Heart left ventricle (tissue), 16 donors: ENCODE measurements around the gene SEPTIN7. TPM values are rescaled to one million over a fixed set of nuclear protein-coding genes. Genes with fewer than 3 reads are reported as not detected.

Experiments used
- ATAC-seq, 4 donors: fragments of 200-7000 bp; cut with Tn5 transposase; one replicate each; pipeline ENCODE4 v1.9.1; 2020 to 2022; ENCODE audit warnings: moderate library complexity in 4 of 4, mild to moderate bottlenecking in 3 of 4, moderate number of reproducible peaks in 1 of 4
- DNase-seq, 5 donors: peaks; one replicate each; pipeline ENCODE4 v3.0.0-alpha.2; 2020
- H3K27ac ChIP-seq, 12 donors: fragments of 200-600 bp; sonication (generic) in 4 of 12; one replicate each; pipeline versions ENCODE4 v1.5.0 to v1.8.0; 2016 to 2022; ENCODE audit warnings: mild to moderate bottlenecking in 2 of 12
- H3K27me3 ChIP-seq, 9 donors: fragments of 200-600 bp; sonication (generic) in 2 of 9; one replicate each; pipeline versions ENCODE4 v1.5.1 to v1.8.0; 2016 to 2022; ENCODE audit warnings: mild to moderate bottlenecking in 3 of 9
- H3K36me3 ChIP-seq, 9 donors: fragments of 200-600 bp; sonication (generic) in 2 of 9; one replicate each; pipeline versions ENCODE4 v1.5.0 to v1.8.0; 2018 to 2022; ENCODE audit warnings: mild to moderate bottlenecking in 2 of 9
- H3K4me1 ChIP-seq, 12 donors: fragments of 200-600 bp; sonication (generic) in 4 of 12; one replicate each; pipeline versions ENCODE4 v1.5.0 to v1.8.0; 2016 to 2022; ENCODE audit warnings: mild to moderate bottlenecking in 3 of 12
- H3K4me3 ChIP-seq, 12 donors: fragments of 200-600 bp; sonication (generic) in 4 of 12; one replicate each; pipeline versions ENCODE4 v1.5.0 to v1.8.0; 2017 to 2022; ENCODE audit warnings: mild to moderate bottlenecking in 9 of 12, moderate library complexity in 4 of 12
- H3K9me3 ChIP-seq, 12 donors: fragments of 200-600 bp; sonication (generic) in 4 of 12; one replicate each; pipeline versions ENCODE4 v1.5.0 to v1.8.0; 2016 to 2022; ENCODE audit warnings: mild to moderate bottlenecking in 1 of 12
- POLR2A ChIP-seq, 2 donors: fragments of 450-650 bp; IDR thresholded peaks; one replicate each; pipeline ENCODE4 v1.6.1; 2017; ENCODE audit warnings: antibody characterized with exemption in 2 of 2, mild to moderate bottlenecking in 2 of 2, moderate library complexity in 2 of 2
- WGBS, 4 donors: extraction: QIAGEN DNeasy Blood & Tissue Kit in 2 of 4; methylation state at CpG; one replicate each; pipeline versions ENCODE4 v1.1.5 to v1.1.7; 2013 to 2018; 5-methylcytosine and 5-hydroxymethylcytosine counted together
- intact Hi-C, 10 donors: fragments of 100-400 bp; cut with DNase I; formaldehyde crosslinking; loops; one replicate each; pipeline versions ENCODE4 v1.11.1 to v1.14.2; 2022
- polyA plus RNA-seq, 2 donors: library from polyadenylated mRNA; stranded (reverse); fragments of 200-250 nt; gene quantifications; one replicate each; pipeline ENCODE4 v1.2.3, GENCODE V29; 2013
- total RNA-seq, 9 donors: library from RNA; depleted of rRNA in 2 of 9; stranded (reverse); fragments of >200 nt in 2 of 9; fragmentation: NEBNext Ultra II Directional in 3 of 9; extraction: Animal tissue kit (Norgen Biotek cat#: 25700) in 3 of 9; gene quantifications; one replicate each; pipeline versions ENCODE4 v1.1.0 to v1.2.4, GENCODE V29; 2016 to 2023
- TF ChIP-seq, protein P1 (sequence below), 12 donors: fragments of 200-600 bp; sonication (generic) in 4 of 12; IDR thresholded peaks; one replicate each; pipeline versions ENCODE4 v1.5.0 to v1.8.0; 2018 to 2022; ENCODE audit warnings: antibody characterized with exemption in 12 of 12, mild to moderate bottlenecking in 5 of 12
- donor health status: ischemic (EF 13 %, LVEDD 7.1; RV severe dilation, severe dysfunction).
- donor health status: healthy with polysubstance abuse.
- donor health status: DM: no; HTN: yes; CAD: no.
- donor health status: DM: no; HTN: no; CAD: no.
- donor health status: ischemic (EF 25% LVEDD 6.9; RV normal size, moderate dysfunction).
- donor health status: ischemic (EF 25% LVEDD 5.7; RV mildly dilated, moderate dysfunction).
- donor health status: healthy.
- donor health status: DM: yes; HTN: yes; CAD: no.
- donor health status: ischemic (EF 35%, LVEDD 5.7; RV mildly dilated, moderate dysfunction).
- donor health status: nonischemic (EF 11% LVEDD 7.7; RV severe dilation, severe dysfunction).
- donor health status: DM: yes; HTN: yes; CAD: no.
- donor health status: PGD.
- donor health status: ischemic (EF 29% LVEDD 5.4; RV normal size, mild dysfunction).
- donor health status: nonischemic (EF 23%, LVEDD 6.1; RV moderate dilation, normal function).

Gene SEPTIN7
- total and polyA plus RNA-seq, 11 donors = 119 to 232 (median 200) TPM

DNA sequence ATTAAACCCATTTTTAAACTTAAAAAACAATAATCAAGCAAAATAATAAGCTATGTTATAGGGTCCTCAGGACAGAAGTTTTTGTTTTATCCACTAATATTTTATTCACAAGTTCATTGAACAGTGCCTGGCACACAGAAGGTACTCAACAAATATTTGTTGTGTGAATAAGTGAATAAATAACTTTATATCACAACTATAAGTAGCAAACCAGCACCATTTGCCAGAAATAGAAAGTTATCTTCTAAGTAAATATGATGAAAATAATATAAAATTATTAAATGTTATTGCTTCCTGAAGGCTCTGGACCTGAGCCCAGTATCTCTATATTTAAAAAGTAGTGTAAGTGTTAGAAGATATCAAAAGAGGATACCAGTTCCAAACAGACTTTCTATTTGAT is 29.1 kb upstream of the SEPTIN7 start:
- H3K27ac ChIP-seq = no peak overlapping the region
- ATAC-seq = no peak
- peaks cover 0 to 6% (median 0%) of the 10 kb centered on the region in 12 donors for H3K9me3 ChIP-seq
- no peaks in the 10 kb centered on the region for H3K36me3 ChIP-seq
- DNase-seq = no peak
- no peak overlapping the region for H3K4me3 ChIP-seq
- H3K4me1 ChIP-seq = peaks cover 0 to 4% (median 0%) of the 10 kb centered on the region in 12 donors
- intact Hi-C loops = no loop called here
- no peak for TF ChIP-seq POLR2A (IDR thresholded peaks at IDR 0.05)
- TF ChIP-seq, protein P1, sequence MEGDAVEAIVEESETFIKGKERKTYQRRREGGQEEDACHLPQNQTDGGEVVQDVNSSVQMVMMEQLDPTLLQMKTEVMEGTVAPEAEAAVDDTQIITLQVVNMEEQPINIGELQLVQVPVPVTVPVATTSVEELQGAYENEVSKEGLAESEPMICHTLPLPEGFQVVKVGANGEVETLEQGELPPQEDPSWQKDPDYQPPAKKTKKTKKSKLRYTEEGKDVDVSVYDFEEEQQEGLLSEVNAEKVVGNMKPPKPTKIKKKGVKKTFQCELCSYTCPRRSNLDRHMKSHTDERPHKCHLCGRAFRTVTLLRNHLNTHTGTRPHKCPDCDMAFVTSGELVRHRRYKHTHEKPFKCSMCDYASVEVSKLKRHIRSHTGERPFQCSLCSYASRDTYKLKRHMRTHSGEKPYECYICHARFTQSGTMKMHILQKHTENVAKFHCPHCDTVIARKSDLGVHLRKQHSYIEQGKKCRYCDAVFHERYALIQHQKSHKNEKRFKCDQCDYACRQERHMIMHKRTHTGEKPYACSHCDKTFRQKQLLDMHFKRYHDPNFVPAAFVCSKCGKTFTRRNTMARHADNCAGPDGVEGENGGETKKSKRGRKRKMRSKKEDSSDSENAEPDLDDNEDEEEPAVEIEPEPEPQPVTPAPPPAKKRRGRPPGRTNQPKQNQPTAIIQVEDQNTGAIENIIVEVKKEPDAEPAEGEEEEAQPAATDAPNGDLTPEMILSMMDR (IDR thresholded peaks at IDR 0.05) = no peak
- no peaks in the 10 kb centered on the region for H3K27me3 ChIP-seq

DNA sequence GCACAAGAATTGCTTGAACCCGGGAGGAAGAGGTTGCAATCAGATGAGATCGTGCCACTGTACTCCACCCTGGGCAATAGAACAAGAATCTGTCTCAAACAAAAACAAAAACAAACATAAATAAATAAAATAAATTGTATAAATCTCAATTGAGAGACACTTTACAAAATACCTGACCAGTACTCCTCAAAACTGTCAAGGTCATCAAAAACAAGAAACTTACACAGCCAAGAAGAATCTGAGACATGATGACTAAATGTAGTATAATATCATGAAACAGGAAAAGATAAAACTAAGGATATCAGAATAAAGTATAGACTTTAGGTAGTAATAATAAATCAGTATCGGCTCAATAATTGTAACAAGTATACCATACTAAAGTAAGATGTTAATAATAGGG is 26.9 kb upstream of the SEPTIN7 start:
- DNase-seq (no peak), ATAC-seq (no peak)
- Histone ChIP-seq H3K36me3 (no peaks in the 10 kb centered on the region), H3K4me1 (peaks cover 0 to 6% (median under 1%) of the 10 kb centered on the region in 12 donors), H3K27me3 (no peaks in the 10 kb centered on the region), H3K9me3 (no peaks in the 10 kb centered on the region), H3K27ac (no peak overlapping the region), H3K4me3 (no peak overlapping the region)
- intact Hi-C loops = no loop called here
- WGBS, 4 donors = 95 to 96% (median 95%) methylated on average over 3 of the region's 3 CpGs
- TF ChIP-seq, protein P1 (IDR thresholded peaks at IDR 0.05) = no peak
- no peak for TF ChIP-seq POLR2A (IDR thresholded peaks at IDR 0.05)

DNA sequence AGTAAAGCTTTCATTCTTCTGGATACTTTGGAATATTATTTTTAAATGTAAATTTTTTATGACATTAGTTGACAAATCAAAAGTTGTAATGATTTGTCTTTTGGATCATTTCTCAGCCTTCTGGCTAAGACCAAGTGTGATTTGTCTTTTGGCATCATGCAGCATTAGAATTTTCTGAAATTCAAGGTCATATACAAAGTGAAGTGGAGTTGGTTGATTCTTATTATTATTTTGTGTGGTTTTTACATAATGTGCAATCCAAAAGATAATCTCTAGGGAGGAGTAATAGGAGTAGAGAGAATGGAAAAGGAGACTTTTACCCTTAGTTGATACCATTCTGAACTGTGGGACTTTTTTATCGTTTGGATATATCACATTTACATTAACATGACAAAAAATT is 24.2 kb upstream of the SEPTIN7 start:
- Histone ChIP-seq H3K4me3 (no peak overlapping the region), H3K27ac (no peak overlapping the region), H3K9me3 (no peaks in the 10 kb centered on the region), H3K27me3 (no peaks in the 10 kb centered on the region), H3K4me1 (peaks cover 0 to 6% (median under 1%) of the 10 kb centered on the region in 12 donors), H3K36me3 (no peaks in the 10 kb centered on the region)
- DNase-seq (no peak), ATAC-seq (no peak)
- WGBS, 4 donors = 71 to 85% (median 80%) methylated on average over 1 of the region's 1 CpG
- intact Hi-C loops = no loop called here
- TF ChIP-seq, protein P1 (IDR thresholded peaks at IDR 0.05) = no peak
- TF ChIP-seq POLR2A (IDR thresholded peaks at IDR 0.05) = no peak

DNA sequence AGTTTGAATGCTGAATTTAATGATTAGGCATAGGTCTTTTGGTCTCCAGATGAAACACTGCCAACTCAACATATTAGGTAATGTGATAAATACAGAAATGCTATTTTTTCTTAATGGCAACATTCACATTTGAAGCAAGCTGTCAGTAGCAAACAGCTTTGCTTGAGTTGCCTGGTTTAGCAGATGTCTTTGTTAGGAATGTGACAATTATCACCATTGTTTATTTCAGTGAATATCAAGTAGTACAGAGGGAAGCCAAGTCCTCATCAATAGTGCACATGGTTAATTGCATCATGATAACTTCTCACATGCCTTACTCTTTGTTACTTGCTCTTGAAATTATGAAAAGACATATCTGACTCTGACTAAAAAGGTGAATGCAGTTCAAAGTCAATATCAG is 23.7 kb upstream of the SEPTIN7 start:
- no peak for TF ChIP-seq POLR2A (IDR thresholded peaks at IDR 0.05)
- TF ChIP-seq, protein P1 (IDR thresholded peaks at IDR 0.05) = no peak
- H3K4me1 ChIP-seq = peaks cover 0 to 6% (median 0%) of the 10 kb centered on the region in 12 donors
- no peak for ATAC-seq
- no peak overlapping the region for H3K27ac ChIP-seq
- H3K27me3 ChIP-seq = no peaks in the 10 kb centered on the region
- no peaks in the 10 kb centered on the region for H3K9me3 ChIP-seq
- intact Hi-C loops = no loop called here
- no peak overlapping the region for H3K4me3 ChIP-seq
- no peaks in the 10 kb centered on the region for H3K36me3 ChIP-seq
- no peak for DNase-seq
